ENCODE data around the gene FAM167B.
"Not testable (repeated sequence)": the region's sequence is repeated elsewhere in the genome, so short reads cannot be mapped to it uniquely, and the experiment has no call there.

The FAM167B gene

DNA sequence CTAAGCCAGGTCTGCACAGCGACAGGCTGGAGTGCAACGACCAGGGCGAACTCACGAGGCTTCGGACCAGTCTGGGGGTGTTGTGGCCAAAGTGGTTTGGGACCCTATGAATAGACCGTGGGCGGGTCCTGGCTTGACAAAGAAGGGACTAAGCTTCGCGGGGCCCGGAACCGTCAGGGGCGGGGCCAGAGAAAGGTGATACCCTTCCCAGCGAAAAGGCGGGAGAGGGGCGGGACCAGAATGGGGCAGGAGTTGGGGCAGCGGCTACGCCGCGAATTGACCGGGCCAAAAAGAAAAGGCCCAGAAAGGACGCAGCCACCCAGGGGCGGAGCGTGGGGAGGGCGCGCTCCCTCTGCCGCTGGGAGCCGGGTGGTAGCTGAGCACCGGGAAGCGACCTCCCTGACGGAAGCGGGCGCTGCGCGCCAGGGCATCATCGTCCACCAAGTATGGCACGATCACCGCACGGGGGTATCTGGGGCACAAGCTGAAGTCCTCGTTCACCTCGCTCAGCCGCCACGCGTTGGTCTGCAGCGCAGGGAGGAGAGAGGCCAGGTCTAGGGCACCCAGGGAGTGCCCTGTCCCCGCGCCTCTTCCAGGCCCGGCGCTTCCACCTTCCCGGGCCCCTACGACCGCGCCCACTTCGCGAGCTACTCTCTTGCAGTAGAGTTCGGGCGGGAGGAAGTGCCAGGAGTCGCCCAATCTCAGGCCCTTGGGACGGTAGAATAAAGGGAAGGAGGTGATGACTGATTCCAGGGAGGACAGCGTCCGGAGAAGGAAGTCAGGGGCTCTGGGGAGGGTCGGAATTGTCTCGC, 6.7 kb upstream of the FAM167B start:
- DNase-seq (peak; percentile 60), ATAC-seq (peak; percentile 55)
- H3K9me3 Mint-ChIP-seq, result no peaks in the 10 kb centered on the region

DNA sequence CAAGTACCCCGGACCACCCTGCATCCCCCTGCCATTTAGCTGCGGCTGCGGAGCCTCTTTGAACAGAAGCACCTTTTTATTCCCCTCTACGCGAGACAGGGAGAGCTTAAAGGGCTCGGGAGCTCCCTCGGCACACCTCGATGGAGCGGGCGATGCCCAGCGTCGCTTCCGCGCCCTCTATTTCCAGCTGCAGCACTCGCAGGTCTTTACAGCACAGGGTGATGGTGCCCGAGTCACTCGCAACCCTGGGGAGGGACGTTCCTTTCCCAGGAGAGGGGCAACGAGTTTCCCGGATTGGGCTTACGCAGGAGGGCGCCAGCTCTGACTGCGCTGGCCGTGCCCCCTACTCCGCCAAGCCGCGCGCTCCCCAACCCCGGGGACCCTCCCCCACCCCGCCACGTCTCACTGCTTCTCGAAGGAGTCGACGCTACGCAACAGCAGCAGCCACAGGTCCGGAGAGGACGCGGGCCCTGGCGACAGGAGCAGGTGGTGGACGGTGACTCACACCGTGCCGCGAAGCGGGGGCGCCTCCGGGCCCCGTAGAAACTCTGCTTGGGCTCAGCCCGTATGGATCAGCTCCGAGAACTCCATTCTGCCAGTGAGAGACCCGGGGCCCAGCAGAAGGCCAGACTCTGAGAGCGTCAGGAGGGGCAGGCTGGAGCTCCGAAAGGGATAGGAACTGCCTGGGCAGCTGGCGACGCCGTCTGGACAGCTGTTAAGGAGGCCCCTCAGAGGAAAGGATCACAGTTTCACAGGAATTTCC, 5.8 kb upstream of the FAM167B start:
- DNase-seq, result peak; percentile 55
- Mint-ChIP-seq H3K36me3 (ENCODE audit: low read depth) (no peaks in the 10 kb centered on the region), H3K27ac (peak overlapping the region; percentile 60), H3K4me3 (peak overlapping the region; percentile 78), H3K9me3 (no peaks in the 10 kb centered on the region), H3K4me1 (peaks cover 23% of the 10 kb centered on the region), H3K27me3 (no peaks in the 10 kb centered on the region)
- ATAC-seq, result peak; percentile 69

More for the DNA sequence above, 6.7 kb upstream of the FAM167B start:
- Mint-ChIP-seq H3K27me3 (no peaks in the 10 kb centered on the region), H3K4me1 (peaks cover 23% of the 10 kb centered on the region), H3K4me3 (peak overlapping the region; percentile 78), H3K27ac (peak overlapping the region; percentile 60), H3K36me3 (ENCODE audit: low read depth) (no peaks in the 10 kb centered on the region)

DNA sequence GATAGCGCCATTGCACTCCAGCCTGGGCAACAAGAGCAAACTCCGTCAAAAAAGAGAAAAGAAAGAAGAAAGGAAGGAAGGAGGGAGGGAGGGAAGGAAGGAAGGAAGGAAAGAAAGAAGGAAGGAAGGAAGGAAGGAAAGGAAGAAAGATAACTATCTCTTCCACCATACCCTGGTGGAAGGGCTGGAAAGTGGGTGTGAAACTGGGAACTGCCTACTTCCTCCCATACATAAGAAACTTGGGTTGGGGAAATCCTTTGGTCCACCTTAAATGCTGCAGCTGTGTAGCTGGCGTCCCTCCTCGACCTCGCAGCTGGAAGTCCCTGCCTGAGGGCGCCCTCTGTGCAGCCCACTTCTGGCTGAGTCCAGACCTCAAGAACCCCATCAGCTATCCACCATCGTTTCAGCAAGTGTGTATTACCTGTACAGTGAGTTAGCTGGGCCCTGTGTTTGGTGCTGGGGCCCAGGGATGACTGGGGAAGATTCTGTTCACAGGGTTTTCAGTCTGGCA, 4.6 kb upstream of the FAM167B start:
- Mint-ChIP-seq H3K27me3 (no peaks in the 10 kb centered on the region), H3K36me3 (ENCODE audit: low read depth) (no peaks in the 10 kb centered on the region), H3K4me1 (peaks cover 30% of the 10 kb centered on the region), H3K9me3 (no peaks in the 10 kb centered on the region), H3K4me3 (no peak overlapping the region), H3K27ac (no peak overlapping the region)
- DNase-seq, result no peak
- no peak for ATAC-seq

DNA sequence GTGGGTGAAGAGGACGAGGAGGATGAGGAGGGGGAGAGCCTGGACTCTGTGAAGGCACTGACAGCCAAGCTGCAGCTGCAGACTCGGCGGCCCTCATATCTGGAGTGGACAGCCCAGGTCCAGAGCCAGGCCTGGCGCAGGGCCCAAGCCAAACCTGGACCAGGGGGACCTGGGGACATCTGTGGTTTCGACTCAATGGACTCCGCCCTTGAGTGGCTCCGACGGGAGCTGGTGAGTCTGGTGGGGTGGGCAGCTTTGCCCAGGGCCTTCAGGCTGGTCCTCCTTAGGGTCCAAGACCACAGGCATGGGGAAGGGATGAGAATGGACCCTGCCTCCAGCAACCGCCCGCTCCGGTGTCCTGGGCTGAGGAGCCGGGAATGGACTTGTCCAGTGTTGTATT, 430 bp downstream of the FAM167B start:
- DNase-seq, result no peak
- no peaks in the 10 kb centered on the region for H3K27me3 Mint-ChIP-seq

DNA sequence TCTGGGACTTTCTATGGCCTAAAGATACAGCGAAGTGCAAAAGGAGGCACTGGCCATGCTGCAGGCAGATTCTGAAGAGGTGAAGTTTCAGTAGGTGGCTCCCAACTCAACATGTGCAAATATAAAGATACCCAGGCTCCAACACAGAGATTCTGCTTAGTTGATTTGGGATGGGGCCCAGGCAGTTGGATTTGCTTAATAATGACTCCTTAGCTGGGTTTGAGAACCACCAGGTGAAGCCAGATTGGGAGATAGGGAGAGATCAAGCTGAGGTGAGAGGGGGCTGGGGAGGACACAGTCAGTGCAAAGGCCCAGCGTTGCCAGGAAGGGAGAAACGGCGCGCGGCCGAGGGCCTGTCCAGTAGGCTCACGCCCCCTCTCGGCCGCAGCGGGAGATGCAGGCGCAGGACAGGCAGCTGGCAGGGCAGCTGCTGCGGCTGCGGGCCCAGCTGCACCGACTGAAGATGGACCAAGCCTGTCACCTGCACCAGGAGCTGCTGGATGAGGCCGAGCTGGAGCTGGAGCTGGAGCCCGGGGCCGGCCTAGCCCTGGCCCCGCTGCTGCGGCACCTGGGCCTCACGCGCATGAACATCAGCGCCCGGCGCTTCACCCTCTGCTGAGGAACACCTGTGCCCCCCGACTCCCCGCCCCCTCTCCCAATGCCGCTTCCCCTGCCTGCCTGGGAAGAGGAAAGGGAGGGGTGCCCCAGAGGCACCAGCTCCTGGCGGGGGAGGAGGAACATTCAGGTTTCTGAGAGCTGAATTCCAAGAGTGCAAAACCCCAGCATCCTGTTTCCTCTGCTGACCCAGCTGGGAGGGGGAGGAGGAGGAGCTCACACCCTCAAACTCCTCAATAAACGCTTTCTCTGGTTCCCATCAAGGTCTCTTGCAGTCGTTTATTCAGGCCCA, 1.2 kb downstream of the FAM167B start:
- peaks cover 15% of the 10 kb centered on the region for H3K36me3 Mint-ChIP-seq (ENCODE audit: low read depth)

More for the DNA sequence above, 430 bp downstream of the FAM167B start:
- ATAC-seq, result no peak
- H3K36me3 Mint-ChIP-seq (ENCODE audit: low read depth), result peaks cover 8% of the 10 kb centered on the region
- H3K4me1 Mint-ChIP-seq, result peaks cover 57% of the 10 kb centered on the region
- H3K4me3 Mint-ChIP-seq, result no peak overlapping the region
- no peaks in the 10 kb centered on the region for H3K9me3 Mint-ChIP-seq
- H3K27ac Mint-ChIP-seq, result peak overlapping the region; percentile 96

DNA sequence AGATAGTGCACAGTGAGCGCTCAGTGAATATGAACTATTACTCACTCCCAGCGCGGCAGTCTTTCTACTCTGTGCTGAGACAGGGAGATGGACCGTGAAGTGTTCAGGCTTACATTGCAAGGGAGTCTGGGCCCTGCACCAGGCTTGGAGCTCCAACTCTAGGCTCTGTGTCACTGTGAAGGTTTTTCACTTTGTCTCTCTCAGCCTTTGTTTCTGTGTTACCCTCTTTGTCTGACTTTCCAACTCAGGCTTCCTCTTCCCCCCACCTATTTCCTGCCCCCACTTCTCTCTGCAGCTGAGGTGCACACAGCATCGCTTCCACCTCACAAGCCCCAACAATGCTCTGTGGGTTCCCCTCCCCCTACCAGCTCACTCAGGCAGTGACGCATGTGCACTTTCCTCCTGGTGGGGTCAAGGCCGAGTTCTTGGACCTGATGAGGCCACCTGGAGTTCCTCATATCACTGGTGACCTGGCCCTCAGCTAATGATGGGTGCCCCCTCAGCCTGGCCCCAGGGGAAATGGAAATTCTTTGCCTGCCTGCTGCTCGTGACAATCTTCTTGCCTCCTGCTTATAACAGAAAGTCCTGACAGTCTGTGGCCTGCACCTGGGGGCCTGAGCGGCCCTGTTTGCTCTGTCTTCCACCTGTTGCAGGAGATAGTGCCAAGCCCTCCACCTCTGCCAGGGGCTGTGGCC, 3.0 kb downstream of the FAM167B start:
- Mint-ChIP-seq H3K4me1 (peaks cover 73% of the 10 kb centered on the region), H3K4me3 (peak overlapping the region; percentile 92), H3K27me3 (no peaks in the 10 kb centered on the region), H3K27ac (peak overlapping the region; percentile 97), H3K36me3 (ENCODE audit: low read depth) (peaks cover 21% of the 10 kb centered on the region), H3K9me3 (no peaks in the 10 kb centered on the region)
- DNase-seq (peak; percentile 82), ATAC-seq (peak; percentile 68)

More for the DNA sequence above, 1.2 kb downstream of the FAM167B start:
- peak overlapping the region; percentile 65 for H3K4me3 Mint-ChIP-seq
- H3K9me3 Mint-ChIP-seq, result no peaks in the 10 kb centered on the region
- ATAC-seq (peak; percentile 26), DNase-seq (peak; percentile 91)
- H3K27ac Mint-ChIP-seq, result peak overlapping the region; percentile 96
- no peaks in the 10 kb centered on the region for H3K27me3 Mint-ChIP-seq
- H3K4me1 Mint-ChIP-seq, result peaks cover 60% of the 10 kb centered on the region

DNA sequence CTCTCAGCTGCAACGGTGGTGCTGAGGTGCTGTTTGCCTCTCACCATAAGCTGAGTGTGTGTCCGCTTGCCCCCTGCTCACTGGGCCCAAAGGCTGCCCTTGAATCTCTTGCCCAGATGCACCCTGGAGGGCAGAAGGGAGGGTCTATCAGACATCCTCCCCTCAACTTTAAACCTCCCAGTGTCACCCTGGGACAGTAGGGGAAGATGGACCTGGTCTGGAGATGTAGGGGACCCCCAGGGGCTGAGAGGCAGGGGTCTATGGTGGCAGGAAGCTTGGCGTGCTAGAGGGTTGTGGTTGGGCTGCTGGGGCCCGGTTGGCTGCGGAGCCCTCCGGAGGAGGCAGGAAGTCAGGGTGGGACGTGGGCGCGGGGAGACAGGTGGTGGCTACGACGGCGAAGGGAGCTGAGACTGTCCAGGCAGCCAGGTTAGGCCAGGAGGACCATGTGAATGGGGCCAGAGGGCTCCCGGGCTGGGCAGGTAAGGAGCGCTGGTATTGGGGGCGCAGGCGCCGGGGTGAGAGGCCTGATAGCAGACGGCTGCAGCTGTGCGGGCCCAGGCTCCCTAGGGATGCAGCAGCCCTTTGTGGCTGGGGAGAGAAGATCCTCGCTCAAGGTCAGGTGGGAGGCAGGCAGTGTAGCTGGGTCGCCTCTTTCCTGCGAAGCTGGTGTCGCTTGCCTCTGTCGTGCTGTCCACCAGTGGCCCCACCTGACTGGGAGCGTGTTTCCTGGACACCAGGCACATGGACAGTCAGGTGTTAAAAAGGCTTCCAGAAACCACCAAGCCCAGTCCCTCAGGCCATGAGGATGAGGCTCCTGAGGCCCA, 4.1 kb downstream of the FAM167B start, which contains the start of gene LCK:
TSS of gene LCK (plus strand) at position 373 of the 824 bp plus-strand sequence. CDS start 23,065 bp downstream, outside the sequence.
- peak within 1 kb of the TSS; percentile 92 for H3K4me3 Mint-ChIP-seq
- ATAC-seq, result peak; percentile 45
- no peaks in the 10 kb centered on the region for H3K27me3 Mint-ChIP-seq
- H3K36me3 Mint-ChIP-seq (ENCODE audit: low read depth), result peaks cover 27% of the 10 kb centered on the region
- H3K4me1 Mint-ChIP-seq, result peaks cover 81% of the 10 kb centered on the region
- no peaks in the 10 kb centered on the region for H3K9me3 Mint-ChIP-seq
- H3K27ac Mint-ChIP-seq, result peak within 1 kb of the TSS; percentile 97
- peak; percentile 83 for DNase-seq

DNA sequence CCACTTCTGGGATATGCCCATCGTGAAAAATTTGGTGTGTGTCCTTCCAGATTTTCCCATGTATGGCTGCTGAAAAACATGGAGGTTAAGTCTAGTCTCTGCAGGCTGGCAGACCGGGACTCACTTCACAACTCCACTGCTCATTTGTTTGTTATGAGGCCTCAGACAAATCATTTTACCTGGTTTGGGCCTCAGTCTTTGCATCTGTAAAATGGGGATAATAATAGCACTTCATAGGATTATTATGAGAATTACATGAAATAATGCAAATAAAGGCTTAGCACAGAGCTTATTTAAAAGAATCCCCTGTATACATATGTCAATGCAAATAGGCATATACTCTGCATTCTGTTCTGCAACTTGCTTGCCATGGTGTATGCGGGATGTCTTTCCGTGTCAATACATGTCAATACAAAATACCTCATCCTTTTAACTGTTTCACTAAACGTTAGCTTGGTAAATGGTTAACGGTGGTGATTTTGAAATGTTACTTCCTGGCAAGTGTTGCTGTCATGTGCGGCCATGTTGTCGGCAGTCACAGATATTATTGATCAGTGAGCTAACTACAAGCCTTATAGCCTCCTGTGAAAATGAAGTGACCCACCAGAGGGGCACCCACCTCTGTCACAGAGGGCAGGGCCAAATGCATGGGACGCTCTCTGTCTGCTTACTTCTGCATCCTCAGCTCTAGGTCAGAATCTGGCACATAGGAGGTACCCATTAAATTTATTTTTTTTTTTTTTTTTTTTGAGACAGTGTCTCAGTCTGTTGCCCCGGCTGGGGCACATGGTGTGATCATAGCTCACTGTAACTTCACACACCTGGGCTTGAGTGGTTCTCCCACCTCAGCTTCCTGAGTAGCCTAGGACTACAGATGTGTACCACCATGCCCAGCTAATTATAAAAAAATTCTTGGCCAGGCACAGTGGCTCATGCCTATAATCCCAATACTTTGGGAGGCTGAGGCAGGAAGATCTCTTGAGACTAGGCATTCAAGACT, 8.3 kb downstream of the FAM167B start:
- Mint-ChIP-seq H3K36me3 (ENCODE audit: low read depth) (peaks cover 42% of the 10 kb centered on the region), H3K4me3 (peak overlapping the region; percentile 92), H3K9me3 (no peaks in the 10 kb centered on the region), H3K4me1 (peaks cover 76% of the 10 kb centered on the region), H3K27me3 (no peaks in the 10 kb centered on the region), H3K27ac (peak overlapping the region; percentile 85)
- ATAC-seq (no peak), DNase-seq (no peak)

DNA sequence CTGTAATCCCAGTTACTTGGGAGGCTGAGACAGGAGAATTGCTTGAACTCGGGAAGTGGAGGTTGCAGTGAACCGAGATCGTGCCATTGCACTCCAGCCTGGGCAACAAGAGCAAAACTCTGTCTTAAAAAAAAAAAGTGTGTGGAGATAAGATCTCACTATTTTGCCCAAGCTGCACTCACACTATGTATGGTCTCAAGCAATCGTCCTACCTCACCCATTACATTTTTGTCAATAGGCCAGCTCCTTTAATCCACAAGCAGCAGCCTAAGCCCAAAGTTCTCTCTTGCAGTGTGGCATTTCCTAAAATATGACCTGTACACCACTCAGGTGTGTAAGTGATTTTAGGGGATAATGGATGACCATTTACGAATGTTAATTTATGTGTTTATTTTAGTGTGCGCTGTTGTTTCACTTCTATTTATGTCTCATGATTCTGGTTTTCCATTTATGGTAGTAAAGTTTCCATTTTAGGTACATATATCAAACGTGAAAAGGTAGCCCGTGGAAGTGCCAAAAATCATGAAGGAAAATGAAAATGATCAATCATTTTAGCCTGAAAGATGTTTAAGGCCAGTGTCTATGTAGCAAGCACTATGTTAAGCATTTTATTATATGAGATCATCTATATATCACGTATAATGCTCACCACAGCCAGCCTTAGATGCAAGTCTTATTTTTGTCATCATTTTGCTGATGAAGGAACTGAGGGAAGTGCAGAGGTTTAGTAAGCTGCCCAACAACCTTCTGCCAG, 9.6 kb downstream of the FAM167B start:
- H3K4me3 Mint-ChIP-seq, result peak overlapping the region; percentile 76
- peaks cover 71% of the 10 kb centered on the region for H3K4me1 Mint-ChIP-seq
- H3K36me3 Mint-ChIP-seq (ENCODE audit: low read depth), result peaks cover 45% of the 10 kb centered on the region
- no peaks in the 10 kb centered on the region for H3K27me3 Mint-ChIP-seq
- no peak for DNase-seq
- no peaks in the 10 kb centered on the region for H3K9me3 Mint-ChIP-seq
- no peak for ATAC-seq
- H3K27ac Mint-ChIP-seq, result peak overlapping the region; percentile 91

DNA sequence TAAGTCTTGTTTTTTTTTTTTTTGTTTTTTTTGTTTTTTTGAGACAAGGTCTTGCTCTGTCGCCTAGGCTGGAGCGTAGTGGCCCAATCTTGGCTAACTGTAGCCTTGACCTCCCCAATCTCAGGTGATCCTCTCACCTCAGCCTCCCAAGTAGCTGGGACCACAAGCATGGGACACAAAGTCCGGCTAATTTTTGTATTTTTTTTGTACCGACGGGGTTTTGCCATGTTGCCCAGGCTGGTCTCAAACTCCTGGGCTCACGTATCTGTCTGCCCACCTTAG, 10.1 kb downstream of the FAM167B start:
- no peaks in the 10 kb centered on the region for H3K27me3 Mint-ChIP-seq
- H3K4me3 Mint-ChIP-seq, result peak overlapping the region; percentile 76
- peak overlapping the region; percentile 91 for H3K27ac Mint-ChIP-seq
- ATAC-seq (no peak), DNase-seq (no peak)
- H3K9me3 Mint-ChIP-seq, result no peaks in the 10 kb centered on the region
- H3K36me3 Mint-ChIP-seq (ENCODE audit: low read depth), result peaks cover 42% of the 10 kb centered on the region
- H3K4me1 Mint-ChIP-seq, result peaks cover 67% of the 10 kb centered on the region

DNA sequence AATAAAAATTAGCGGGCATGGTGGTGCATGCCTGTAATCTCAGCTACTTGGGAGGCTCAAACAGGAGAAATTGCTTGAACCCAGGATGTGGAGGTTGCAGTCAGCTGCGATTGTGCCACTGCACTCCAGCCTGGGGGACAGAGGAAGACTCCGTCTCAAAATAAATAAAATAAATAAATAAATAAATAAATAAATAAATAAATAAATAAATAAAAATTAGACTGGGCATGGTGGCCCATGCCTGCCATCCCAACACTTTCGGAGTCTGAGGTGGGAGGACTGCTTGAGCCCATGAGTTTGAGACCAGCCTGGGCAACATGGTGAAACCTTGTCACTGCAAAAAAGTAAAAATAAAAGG, 16.2 kb downstream of the FAM167B start:
- H3K36me3 Mint-ChIP-seq (ENCODE audit: low read depth), result peaks cover 21% of the 10 kb centered on the region
- H3K9me3 Mint-ChIP-seq, H3K27me3 Mint-ChIP-seq, H3K4me3 Mint-ChIP-seq, DNase-seq, ATAC-seq: not testable (repeated sequence)
- peaks cover 56% of the 10 kb centered on the region for H3K4me1 Mint-ChIP-seq
- H3K27ac Mint-ChIP-seq, result peak overlapping the region; percentile 67

DNA sequence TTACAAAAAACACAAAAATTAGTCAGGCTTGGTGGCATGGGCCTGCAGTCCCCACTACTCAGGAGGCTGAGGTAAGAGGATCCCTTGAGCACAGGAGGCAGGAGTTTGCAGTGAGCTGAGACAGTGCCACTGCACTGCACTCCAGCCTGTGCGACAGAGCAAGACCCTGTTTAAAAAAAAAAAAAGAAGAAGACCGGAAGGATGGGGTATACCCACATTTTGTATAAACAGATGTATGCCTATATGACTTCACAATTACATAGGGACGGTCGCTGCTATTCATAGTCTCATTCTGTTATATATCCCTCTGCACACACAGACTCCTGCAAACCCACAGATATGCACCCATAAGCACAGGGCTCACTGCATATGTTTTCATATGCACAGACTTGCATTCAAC, 16.7 kb downstream of the FAM167B start:
- H3K9me3 Mint-ChIP-seq, result no peaks in the 10 kb centered on the region
- H3K36me3 Mint-ChIP-seq (ENCODE audit: low read depth), result peaks cover 21% of the 10 kb centered on the region
- ATAC-seq (peak; percentile 76), DNase-seq (no peak)
- H3K27ac Mint-ChIP-seq, result peak overlapping the region; percentile 77
- peaks cover 54% of the 10 kb centered on the region for H3K4me1 Mint-ChIP-seq
- H3K4me3 Mint-ChIP-seq, result peak overlapping the region; percentile 29
- no peaks in the 10 kb centered on the region for H3K27me3 Mint-ChIP-seq

All from activated naive CD8-positive, alpha-beta T cell treated with anti-CD3 and anti-CD28 coated beads, Interleukin-2, amount 50 U/mL, for 24 hours (primary cell).